Left ventricle myocardium inferior (tissue), 1 donor: ENCODE data around the gene RBM8A. TPM values are rescaled to one million over a fixed set of nuclear protein-coding genes. Genes with fewer than 3 reads are reported as not detected.

ENCODE experiments used
- DNase-seq: peaks from one replicate; pipeline ENCODE4 v3.0.0-alpha.2; 2020
- H3K27ac ChIP-seq: fragments of 200-600 bp; replicated peaks from 2 replicates; pipeline ENCODE4 v1.8.0; 2021
- H3K27me3 ChIP-seq: fragments of 200-600 bp; 2 replicates; pipeline ENCODE4 v1.8.0; 2021; ENCODE audit warnings: low read depth
- H3K36me3 ChIP-seq: fragments of 200-600 bp; 2 replicates; pipeline ENCODE4 v1.8.0; 2021
- H3K4me1 ChIP-seq: fragments of 200-600 bp; 2 replicates; pipeline ENCODE4 v1.8.0; 2021
- H3K4me3 ChIP-seq: fragments of 200-600 bp; 2 replicates; pipeline ENCODE4 v1.8.0; 2021; ENCODE audit warnings: mild to moderate bottlenecking, moderate library complexity
- H3K9me3 ChIP-seq: fragments of 200-600 bp; replicated peaks from 2 replicates; pipeline ENCODE4 v1.8.0; 2021
- CTCF ChIP-seq: fragments of 200-600 bp; IDR thresholded peaks from 2 replicates; pipeline ENCODE4 v1.8.0; 2021; ENCODE audit warnings: antibody characterized with exemption, mild to moderate bottlenecking, borderline replicate concordance
- intact Hi-C: fragments of 100-400 bp; cut with micrococcal nuclease; formaldehyde crosslinking; loops from one replicate; pipeline ENCODE4 v1.11.0; 2022
- total RNA-seq: library from RNA; stranded (reverse); fragmentation: NEBNext Ultra II Directional; extraction: Animal tissue kit (Norgen Biotek cat#: 25700); gene quantifications from one replicate; pipeline ENCODE4 v1.2.1, GENCODE V29; 2021
- donor health status: DM: no; HTN: yes; CAD: no; lungs with severe emphysema.

The RBM8A gene
- total RNA-seq, 1 donor from 2014 or later: 64.4 TPM

DNA sequence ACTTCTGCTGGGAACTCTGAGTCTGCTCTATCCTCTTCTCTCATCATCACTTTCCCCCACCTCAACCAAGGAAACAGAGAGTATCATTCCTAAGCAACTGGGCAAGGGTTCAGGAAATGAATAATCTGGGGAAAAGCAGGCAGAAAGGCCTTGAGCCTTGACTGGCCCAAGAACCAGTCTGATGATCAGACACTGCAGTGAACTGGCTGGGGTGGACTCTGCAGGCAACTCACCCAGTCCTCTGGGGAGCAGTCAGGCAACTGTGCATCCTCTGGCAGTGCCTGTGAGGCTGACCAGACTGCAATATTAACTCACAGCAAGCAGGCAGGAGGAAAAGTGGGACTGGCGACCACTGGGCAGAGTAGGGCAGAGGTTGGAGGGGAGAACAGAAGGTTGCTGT lies 42.6 kb downstream of the RBM8A start:
- Histone ChIP-seq H3K9me3 (no peaks in the 10 kb centered on the region), H3K27ac (no peak overlapping the region), H3K27me3 (no peaks in the 10 kb centered on the region), H3K4me1 (peaks cover 28% of the 10 kb centered on the region), H3K36me3 (no peaks in the 10 kb centered on the region), H3K4me3 (no peak overlapping the region)
- DNase-seq: no peak
- intact Hi-C loops: no loop called here
- no peak for TF ChIP-seq CTCF

DNA sequence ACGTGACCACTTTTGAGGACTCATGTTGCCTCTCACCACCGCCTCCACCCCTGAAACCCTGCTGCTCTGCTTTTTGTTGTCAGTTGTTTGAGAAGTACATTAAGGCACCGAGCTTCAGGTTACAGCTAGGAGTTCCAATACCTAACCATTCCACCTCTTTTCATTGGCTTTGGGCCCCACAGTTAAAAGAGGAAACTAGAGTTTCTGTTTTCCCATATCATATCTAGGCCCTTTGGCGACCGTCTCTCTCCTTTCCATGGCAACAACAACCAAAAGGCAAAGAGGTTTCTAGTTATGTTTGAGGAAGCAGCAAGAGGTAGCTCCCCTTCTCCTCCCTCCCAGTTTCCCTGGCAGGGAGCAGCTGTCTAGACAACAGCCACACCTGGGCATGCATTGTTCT lies 47.5 kb downstream of the RBM8A start:
- intact Hi-C loops: no loop called here
- no peak for DNase-seq
- H3K27ac ChIP-seq: no peak overlapping the region
- no peak overlapping the region for H3K4me3 ChIP-seq
- no peaks in the 10 kb centered on the region for H3K9me3 ChIP-seq
- no peaks in the 10 kb centered on the region for H3K4me1 ChIP-seq
- no peaks in the 10 kb centered on the region for H3K27me3 ChIP-seq
- TF ChIP-seq CTCF: no peak
- H3K36me3 ChIP-seq: no peaks in the 10 kb centered on the region

- Histone ChIP-seq H3K4me1 (no peaks in the 10 kb centered on the region), H3K9me3 (no peaks in the 10 kb centered on the region), H3K4me3 (no peak overlapping the region), H3K36me3 (no peaks in the 10 kb centered on the region), H3K27me3 (no peaks in the 10 kb centered on the region), H3K27ac (no peak overlapping the region)
- DNase-seq: no peak
- intact Hi-C loops: no loop called here
- TF ChIP-seq CTCF: no peak
Observed at GRCh38 chr1:145878724-145879123, 48.6 kb downstream of the RBM8A start.

GRCh38 chr1:145877923-145878486 lies 49.3 kb downstream of the RBM8A start:
- H3K27me3 ChIP-seq: no peaks in the 10 kb centered on the region
- H3K27ac ChIP-seq: no peak overlapping the region
- no peak for TF ChIP-seq CTCF
- no peaks in the 10 kb centered on the region for H3K36me3 ChIP-seq
- no peak overlapping the region for H3K4me3 ChIP-seq
- intact Hi-C loops: no loop called here
- DNase-seq: no peak
- no peaks in the 10 kb centered on the region for H3K9me3 ChIP-seq
- H3K4me1 ChIP-seq: peaks cover 3% of the 10 kb centered on the region

DNA sequence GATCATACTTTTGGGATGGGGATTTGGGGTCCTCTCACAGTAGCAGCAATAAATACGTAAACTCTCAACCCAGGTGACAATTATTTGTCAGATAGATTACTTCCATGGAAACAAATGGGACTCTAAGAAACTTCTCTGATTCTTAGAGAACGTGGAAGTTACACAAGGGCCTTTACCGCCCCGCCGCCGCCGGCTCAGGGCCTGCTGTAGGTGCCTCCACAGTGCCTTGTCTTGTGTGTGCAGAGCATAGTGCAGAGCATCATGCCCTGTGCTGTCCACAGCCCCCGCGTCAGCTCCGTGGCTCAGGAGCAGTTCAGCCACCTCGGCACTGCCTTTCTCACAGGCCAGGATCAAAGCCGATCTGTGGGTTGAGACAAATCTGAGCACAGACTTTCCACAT lies 52.6 kb downstream of the RBM8A start:
- no peak for DNase-seq
- peaks cover 20% of the 10 kb centered on the region for H3K4me1 ChIP-seq
- H3K27ac ChIP-seq: no peak overlapping the region
- intact Hi-C loops: no loop called here
- H3K4me3 ChIP-seq: no peak overlapping the region
- no peaks in the 10 kb centered on the region for H3K36me3 ChIP-seq
- no peaks in the 10 kb centered on the region for H3K9me3 ChIP-seq
- no peaks in the 10 kb centered on the region for H3K27me3 ChIP-seq
- TF ChIP-seq CTCF: no peak
